IMR-90 (cell line): ENCODE data around the gene IFT57. TPM values are rescaled to one million over a fixed set of nuclear protein-coding genes. Genes with fewer than 3 reads are reported as not detected.

Experiments used
- ATAC-seq: fragments of 200-7000 bp; cut with Tn5 transposase; 2 replicates; pipeline ENCODE4 v1.9.1; 2020; ENCODE audit warnings: low read depth, mild to moderate bottlenecking, moderate library complexity
- BruUV-seq: library from RNA; stranded (reverse); fragments of 400-500 nt; replicated peaks from 2 replicates; lab custom pipeline; 2021; lab: Mats Ljungman, UMichigan
- CTCF ChIA-PET: fragments of 300-600 bp; formaldehyde crosslinking; extraction: SDS; loops from one replicate; lab custom pipeline; 2021; ENCODE audit warnings: antibody characterized with exemption; lab: Yijun Ruan, JAX
- POLR2A ChIA-PET: fragments of 300-600 bp; sonication (Branson Sonifier 250); formaldehyde crosslinking; loops from one replicate; lab custom pipeline; 2022; ENCODE audit warnings: antibody characterized with exemption; ENCODE audit not compliant: unreplicated experiment; lab: Charles Lee
- DNase-seq: peaks from one replicate; pipeline ENCODE4 v3.0.0; 2013
- H2AFZ ChIP-seq: replicated peaks from 2 replicates; pipeline ENCODE3; 2013; ENCODE audit warnings: low read length, mild to moderate bottlenecking; ENCODE audit not compliant: poor library complexity
- H2AK5ac ChIP-seq: 2 replicates; pipeline ENCODE4 v1.6.1; 2013; ENCODE audit warnings: low read depth, low read length, inconsistent platforms
- H2AK9ac ChIP-seq: replicated peaks from 2 replicates; pipeline ENCODE3; 2013; ENCODE audit warnings: mild to moderate bottlenecking, low read depth, low read length, moderate library complexity; ENCODE audit not compliant: poor library complexity
- H2BK120ac ChIP-seq: 2 replicates; pipeline ENCODE4 v1.6.1; 2013; ENCODE audit warnings: low read depth, low read length, inconsistent platforms
- H2BK15ac ChIP-seq: 3 replicates; pipeline ENCODE4 v1.6.1; 2013; ENCODE audit warnings: low read depth, low read length, inconsistent platforms
- H2BK20ac ChIP-seq: 2 replicates; pipeline ENCODE4 v1.6.1; 2013; ENCODE audit warnings: low read depth, mild to moderate bottlenecking, inconsistent platforms, low read length, moderate library complexity
- H2BK5ac ChIP-seq: 2 replicates; pipeline ENCODE4 v1.6.1; 2013; ENCODE audit warnings: mild to moderate bottlenecking, low read depth, low read length, inconsistent platforms; ENCODE audit not compliant: poor library complexity, severe bottlenecking
- H3K14ac ChIP-seq: replicated peaks from 2 replicates; pipeline ENCODE4 v1.6.1; 2013; ENCODE audit warnings: low read depth, low read length, inconsistent platforms
- H3K18ac ChIP-seq: 2 replicates; pipeline ENCODE4 v1.6.1; 2013; ENCODE audit warnings: low read depth, low read length, control low read depth
- H3K23ac ChIP-seq: 2 replicates; pipeline ENCODE4 v1.6.1; 2013; ENCODE audit warnings: low read depth, low read length, inconsistent platforms
- H3K27ac ChIP-seq: 2 replicates; pipeline ENCODE4 v1.5.1; 2013; ENCODE audit warnings: mild to moderate bottlenecking, control low read depth, low read length; ENCODE audit not compliant: insufficient read depth
- H3K27me3 ChIP-seq: 2 replicates; pipeline ENCODE4 v1.6.1; 2013; ENCODE audit warnings: low read length; ENCODE audit not compliant: control insufficient read depth, insufficient read depth
- H3K36me3 ChIP-seq: 2 replicates; pipeline ENCODE4 v1.6.1; 2013; ENCODE audit warnings: low read length, mixed read lengths; ENCODE audit not compliant: control insufficient read depth, insufficient read depth
- H3K4ac ChIP-seq: 2 replicates; pipeline ENCODE4 v1.6.1; 2013; ENCODE audit warnings: low read depth, low read length, inconsistent platforms
- H3K4me1 ChIP-seq: 2 replicates; pipeline ENCODE4 v1.6.1; 2013; ENCODE audit warnings: low read length, mixed read lengths; ENCODE audit not compliant: control insufficient read depth, insufficient read depth
- H3K4me2 ChIP-seq: 2 replicates; pipeline ENCODE4 v1.6.1; 2013; ENCODE audit warnings: low read depth, mild to moderate bottlenecking, control low read depth, low read length, moderate library complexity
- H3K4me3 ChIP-seq: 2 replicates; pipeline ENCODE4 v1.5.1; 2013; ENCODE audit warnings: low read depth, mild to moderate bottlenecking, control low read depth, low read length, moderate library complexity; ENCODE audit not compliant: insufficient read depth
- H3K56ac ChIP-seq: 2 replicates; pipeline ENCODE4 v1.6.1; 2013; ENCODE audit warnings: low read length, inconsistent platforms; ENCODE audit not compliant: insufficient read depth; ENCODE audit errors: extremely low read depth
- H3K79me1 ChIP-seq, 2 experiments: 2 replicates each; pipeline ENCODE4 v1.6.1; 2013; ENCODE audit warnings: low read length in 2 of 2, inconsistent platforms in 1 of 2, low read depth in 1 of 2
- H3K9ac ChIP-seq: 2 replicates; pipeline ENCODE4 v1.6.1; 2013; ENCODE audit warnings: low read depth, low read length, control low read depth
- H3K9me1 ChIP-seq: 2 replicates; pipeline ENCODE4 v1.6.1; 2013; ENCODE audit warnings: low read length, inconsistent platforms; ENCODE audit not compliant: insufficient read depth
- H3K9me3 ChIP-seq: 2 replicates; pipeline ENCODE4 v1.6.1; 2013; ENCODE audit warnings: low read length; ENCODE audit not compliant: control insufficient read depth, insufficient read depth
- H4K20me1 ChIP-seq: 2 replicates; pipeline ENCODE4 v1.6.1; 2013; ENCODE audit warnings: low read length, inconsistent platforms; ENCODE audit not compliant: insufficient read depth
- H4K5ac ChIP-seq: 2 replicates; pipeline ENCODE4 v1.6.1; 2013; ENCODE audit warnings: mild to moderate bottlenecking, low read depth, low read length, control low read depth
- H4K8ac ChIP-seq, 2 experiments: 2 replicates each; pipeline ENCODE4 v1.6.1; 2013; ENCODE audit warnings: low read depth in 2 of 2, low read length in 2 of 2, control low read depth in 1 of 2, inconsistent platforms in 1 of 2
- H4K91ac ChIP-seq: 2 replicates; pipeline ENCODE4 v1.6.1; 2013; ENCODE audit warnings: low read depth, low read length, inconsistent platforms; ENCODE audit not compliant: insufficient read depth
- BHLHE40 ChIP-seq: fragments of 150-350 bp; IDR thresholded peaks from 2 replicates; pipeline ENCODE4 v1.6.1; 2016; ENCODE audit warnings: mild to moderate bottlenecking, low read depth, low read length
- CEBPB ChIP-seq: IDR thresholded peaks from 2 replicates; pipeline ENCODE4 v1.6.1; 2012; ENCODE audit warnings: low read depth, low read length, improper control_type of control experiment
- CHD1 ChIP-seq: IDR thresholded peaks from 2 replicates; pipeline ENCODE4 v1.6.1; 2012; ENCODE audit warnings: low read depth, low read length, improper control_type of control experiment
- MAFK ChIP-seq: IDR thresholded peaks from 2 replicates; pipeline ENCODE4 v1.6.1; 2012; ENCODE audit warnings: low read depth, low read length, improper control_type of control experiment
- MAZ ChIP-seq: IDR thresholded peaks from 2 replicates; pipeline ENCODE4 v1.6.1; 2012; ENCODE audit warnings: low read depth, mild to moderate bottlenecking, low read length, improper control_type of control experiment, moderate library complexity, borderline replicate concordance
- MXI1 ChIP-seq: IDR thresholded peaks from 2 replicates; pipeline ENCODE4 v1.6.1; 2012; ENCODE audit warnings: low read depth, mild to moderate bottlenecking, low read length, moderate library complexity, borderline replicate concordance
- NFE2L2 ChIP-seq: fragments of 150-350 bp; IDR thresholded peaks from 2 replicates; pipeline ENCODE4 v1.6.1; 2016; ENCODE audit warnings: low read depth, mild to moderate bottlenecking, low read length
- POLR2A ChIP-seq: IDR thresholded peaks from 2 replicates; pipeline ENCODE4 v1.6.1; 2012; ENCODE audit warnings: mild to moderate bottlenecking, low read depth, low read length
- RAD21 ChIP-seq: IDR thresholded peaks from 2 replicates; pipeline ENCODE4 v1.6.1; 2012; ENCODE audit warnings: low read length, improper control_type of control experiment
- RCOR1 ChIP-seq: IDR thresholded peaks from 2 replicates; pipeline ENCODE4 v1.6.1; 2012; ENCODE audit warnings: mild to moderate bottlenecking, low read length, improper control_type of control experiment; ENCODE audit not compliant: insufficient replicate concordance
- RFX5 ChIP-seq: IDR thresholded peaks from 2 replicates; pipeline ENCODE4 v1.8.0; 2012; ENCODE audit warnings: low read depth, mild to moderate bottlenecking, low read length, moderate library complexity
- SMC3 ChIP-seq: fragments of 150-350 bp; IDR thresholded peaks from 2 replicates; pipeline ENCODE4 v1.6.1; 2016; ENCODE audit warnings: low read depth, mild to moderate bottlenecking, antibody characterized with exemption, low read length, moderate library complexity
- dilution Hi-C: fragments of 300-500 bp; cut with HindIII; formaldehyde crosslinking; loops from one replicate; pipeline ENCODE4 v1.14.3; 2018; ENCODE audit warnings: low sequenced_read_pairs; ENCODE audit not compliant: unreplicated experiment
- in situ Hi-C: fragments of 300-500 bp; cut with MboI; formaldehyde crosslinking; loops from 3 replicates; pipeline ENCODE4 v1.14.3; 2019; ENCODE audit warnings: low sequenced_read_pairs, inconsistent platforms, mixed read lengths
- intact Hi-C: fragments of 100-400 bp; cut with micrococcal nuclease; formaldehyde crosslinking; loops from 2 replicates; pipeline ENCODE4 v1.10.0; 2022
- polyA plus RNA-seq, 3 experiments: library from polyadenylated mRNA; depleted of rRNA; stranded (reverse); fragments of >200 nt; gene quantifications; 2 replicates each; pipeline ENCODE4 v1.2.3, GENCODE V29; 2012; ENCODE audit warnings: low replicate concordance in 1 of 3
- total RNA-seq: library from RNA; depleted of rRNA; stranded (reverse); fragments of >200 nt; gene quantifications from 2 replicates; pipeline ENCODE4 v1.2.3, GENCODE V29; 2012
- TF ChIP-seq, protein P1 (sequence below): conservative IDR thresholded peaks from 2 replicates; pipeline ENCODE4 v1.5.1; 2012; ENCODE audit warnings: mild to moderate bottlenecking, low read depth, low read length, improper control_type of control experiment
- TF ChIP-seq, protein P2 (sequence below): fragments of 150-350 bp; IDR thresholded peaks from 2 replicates; pipeline ENCODE4 v1.6.1; 2017; ENCODE audit warnings: mild to moderate bottlenecking, antibody characterized with exemption, low read length, low read depth

The IFT57 gene
- total and polyA plus RNA-seq, 2 of the 4 experiments (the other 2 are of a cell fraction), result 30.0 to 35.3 TPM

DNA sequence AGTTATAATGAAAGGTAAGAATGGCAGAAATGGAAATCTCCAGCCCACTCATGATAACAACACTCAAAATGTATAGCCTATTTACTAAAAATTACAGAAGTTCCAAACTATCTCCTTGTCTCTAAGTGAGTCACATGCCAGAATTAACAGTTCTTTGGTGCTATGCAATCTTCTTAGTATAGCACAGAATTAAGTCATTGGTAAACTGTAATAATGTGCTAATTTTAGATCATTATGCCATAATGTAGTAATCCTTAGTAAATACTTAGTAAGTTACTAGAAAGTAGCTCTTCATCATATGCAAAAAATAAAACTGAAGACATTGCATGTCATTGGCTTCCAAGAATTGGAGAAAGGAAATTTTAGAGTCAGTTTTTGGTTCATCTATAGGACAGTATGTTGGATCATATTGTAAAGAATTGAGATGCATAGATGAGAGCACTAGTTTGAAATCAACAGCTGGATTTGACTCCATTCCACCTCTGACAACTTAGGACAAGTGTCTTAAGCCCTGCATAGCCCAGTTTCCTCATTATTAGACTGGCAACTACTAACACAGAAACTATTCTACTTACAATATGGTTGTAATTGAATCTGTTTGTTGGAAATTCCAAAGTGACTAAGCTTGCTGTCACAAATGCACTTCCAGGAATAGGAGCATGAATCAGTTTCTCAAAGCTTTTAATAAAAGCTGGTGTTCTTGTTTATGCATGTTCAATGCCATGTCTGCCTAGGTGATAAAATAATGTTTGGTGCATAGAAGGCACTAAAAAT is 91.3 kb downstream of the IFT57 start:
- Histone ChIP-seq H4K91ac (peak overlapping the region; percentile 99; the same call in 1 of the 2 replicates), H2AFZ (no peak overlapping the region), H3K4me2 (peak overlapping the region; percentile 54), H3K18ac (peak overlapping the region; percentile 96), H2BK20ac (peak overlapping the region; percentile 98), H3K23ac (peak overlapping the region; percentile 99; the same call in 1 of the 2 replicates), H4K8ac (peak overlapping the region; percentile 84 to 96; a peak in 3 of 4 replicates), H3K79me1 (peaks cover 0 to 8% of the 10 kb centered on the region in 2 experiments; a peak in 1 of 4 replicates), H3K4me1 (peaks cover 26% of the 10 kb centered on the region), H4K20me1 (no peaks in the 10 kb centered on the region), H3K4ac (peak overlapping the region; percentile 99), H3K27me3 (no peaks in the 10 kb centered on the region), H3K56ac (peak overlapping the region; percentile 76; the same call in 1 of the 2 replicates), H3K14ac (no peak overlapping the region), H2BK120ac (peak overlapping the region; percentile 100), H3K9ac (no peak overlapping the region), H2AK5ac (no peak overlapping the region), H3K9me1 (peaks cover 19% of the 10 kb centered on the region), H3K27ac (peak overlapping the region; percentile 95; the same call in 1 of the 2 replicates), H3K4me3 (no peak overlapping the region), H2BK5ac (peak overlapping the region; percentile 93), H3K9me3 (no peaks in the 10 kb centered on the region), H2AK9ac (no peak overlapping the region), H4K5ac (peak overlapping the region; percentile 88; the same call in 1 of the 2 replicates), H2BK15ac (peak overlapping the region; percentile 99; the same call in 1 of the 3 replicates), H3K36me3 (no peaks in the 10 kb centered on the region)
- in situ Hi-C loops, result no loop called here
- ATAC-seq (peak; percentile 79), DNase-seq (peak; percentile 96)
- no TSS peak for BruUV-seq
- dilution Hi-C loops, result no loop called here
- intact Hi-C loops, result loop anchor here (2.0 to 5.0 kb wide), 2 partner anchors 40 to 91 kb away; partner anchors contain the start of genes CD47 and IFT57
- ChIA-PET POLR2A (no interaction called here), CTCF (no interaction called here)
- peak; percentile 41; the same call in 1 of the 2 replicates for TF ChIP-seq CEBPB
- TF ChIP-seq MAZ, result no peak
- TF ChIP-seq SMC3, result no peak
- peak; percentile 8; the same call in 1 of the 2 replicates for TF ChIP-seq MAFK
- TF ChIP-seq, protein P1, sequence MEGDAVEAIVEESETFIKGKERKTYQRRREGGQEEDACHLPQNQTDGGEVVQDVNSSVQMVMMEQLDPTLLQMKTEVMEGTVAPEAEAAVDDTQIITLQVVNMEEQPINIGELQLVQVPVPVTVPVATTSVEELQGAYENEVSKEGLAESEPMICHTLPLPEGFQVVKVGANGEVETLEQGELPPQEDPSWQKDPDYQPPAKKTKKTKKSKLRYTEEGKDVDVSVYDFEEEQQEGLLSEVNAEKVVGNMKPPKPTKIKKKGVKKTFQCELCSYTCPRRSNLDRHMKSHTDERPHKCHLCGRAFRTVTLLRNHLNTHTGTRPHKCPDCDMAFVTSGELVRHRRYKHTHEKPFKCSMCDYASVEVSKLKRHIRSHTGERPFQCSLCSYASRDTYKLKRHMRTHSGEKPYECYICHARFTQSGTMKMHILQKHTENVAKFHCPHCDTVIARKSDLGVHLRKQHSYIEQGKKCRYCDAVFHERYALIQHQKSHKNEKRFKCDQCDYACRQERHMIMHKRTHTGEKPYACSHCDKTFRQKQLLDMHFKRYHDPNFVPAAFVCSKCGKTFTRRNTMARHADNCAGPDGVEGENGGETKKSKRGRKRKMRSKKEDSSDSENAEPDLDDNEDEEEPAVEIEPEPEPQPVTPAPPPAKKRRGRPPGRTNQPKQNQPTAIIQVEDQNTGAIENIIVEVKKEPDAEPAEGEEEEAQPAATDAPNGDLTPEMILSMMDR, result no peak
- TF ChIP-seq NFE2L2, result no peak
- TF ChIP-seq BHLHE40, result peak; percentile 33; the same call in 1 of the 2 replicates
- TF ChIP-seq RAD21, result no peak; the same call in 1 of the 2 replicates
- TF ChIP-seq, protein P2, sequence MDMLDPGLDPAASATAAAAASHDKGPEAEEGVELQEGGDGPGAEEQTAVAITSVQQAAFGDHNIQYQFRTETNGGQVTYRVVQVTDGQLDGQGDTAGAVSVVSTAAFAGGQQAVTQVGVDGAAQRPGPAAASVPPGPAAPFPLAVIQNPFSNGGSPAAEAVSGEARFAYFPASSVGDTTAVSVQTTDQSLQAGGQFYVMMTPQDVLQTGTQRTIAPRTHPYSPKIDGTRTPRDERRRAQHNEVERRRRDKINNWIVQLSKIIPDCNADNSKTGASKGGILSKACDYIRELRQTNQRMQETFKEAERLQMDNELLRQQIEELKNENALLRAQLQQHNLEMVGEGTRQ, result no peak
- no peak for TF ChIP-seq RFX5
- no peak for TF ChIP-seq MXI1
- TF ChIP-seq CHD1, result no peak
- TF ChIP-seq RCOR1, result peak; percentile 44
- no peak for TF ChIP-seq POLR2A
